Activated CD8-positive, alpha-beta memory T cell treated with anti-CD3 and anti-CD28 coated beads for 4 hours (primary cell): ENCODE data around the gene NPW.

ENCODE experiments used
- DNase-seq, 2 donors: peaks; one replicate each; pipeline ENCODE4 v3.0.0-alpha.2; 2020; ENCODE audit warnings: low read depth in 2 of 2

NPW gene

DNA sequence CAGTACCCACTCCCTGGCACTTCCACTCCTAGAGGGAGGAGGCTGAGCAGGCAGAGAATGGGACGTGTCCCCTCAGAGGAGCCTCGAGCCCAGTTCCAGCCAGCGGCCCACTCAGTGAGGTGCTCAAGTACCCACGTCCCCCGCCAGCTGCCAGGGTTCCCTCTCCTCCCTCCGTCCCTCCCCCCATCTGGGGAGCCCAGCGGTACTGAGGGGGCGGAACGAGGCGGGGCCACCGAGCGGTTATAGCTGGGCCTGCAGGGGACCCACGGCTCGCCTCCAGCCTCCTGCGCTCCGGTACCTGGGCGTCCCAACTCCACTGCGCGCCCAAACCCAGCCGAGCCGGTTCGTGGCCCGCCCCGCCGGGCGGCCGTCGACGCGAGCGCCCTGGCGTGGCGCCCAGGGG, at the start of gene NPW:
Gene NPW, plus strand, starts transcription at position 268 of the 403 bp plus-strand sequence.
- DNase-seq = no peak

GRCh38 chr16:1971796-1972489, 47.6 kb upstream of the NPW start, which contains the start of gene TBL3:
TSS of gene TBL3 (plus strand) at chr16:1972053. CDS start at chr16:1972165, 112 bp downstream.
- peak; percentile 93 to 95 for DNase-seq

- no peak for DNase-seq
These were observed 47.1 kb upstream of the NPW start for GRCh38 chr16:1972490-1972877.

- DNase-seq = no peak
These were observed 46.0 kb upstream of the NPW start for GRCh38 chr16:1973461-1974156.

- DNase-seq = no peak
These were observed 45.2 kb upstream of the NPW start for GRCh38 chr16:1974157-1975070.

DNA sequence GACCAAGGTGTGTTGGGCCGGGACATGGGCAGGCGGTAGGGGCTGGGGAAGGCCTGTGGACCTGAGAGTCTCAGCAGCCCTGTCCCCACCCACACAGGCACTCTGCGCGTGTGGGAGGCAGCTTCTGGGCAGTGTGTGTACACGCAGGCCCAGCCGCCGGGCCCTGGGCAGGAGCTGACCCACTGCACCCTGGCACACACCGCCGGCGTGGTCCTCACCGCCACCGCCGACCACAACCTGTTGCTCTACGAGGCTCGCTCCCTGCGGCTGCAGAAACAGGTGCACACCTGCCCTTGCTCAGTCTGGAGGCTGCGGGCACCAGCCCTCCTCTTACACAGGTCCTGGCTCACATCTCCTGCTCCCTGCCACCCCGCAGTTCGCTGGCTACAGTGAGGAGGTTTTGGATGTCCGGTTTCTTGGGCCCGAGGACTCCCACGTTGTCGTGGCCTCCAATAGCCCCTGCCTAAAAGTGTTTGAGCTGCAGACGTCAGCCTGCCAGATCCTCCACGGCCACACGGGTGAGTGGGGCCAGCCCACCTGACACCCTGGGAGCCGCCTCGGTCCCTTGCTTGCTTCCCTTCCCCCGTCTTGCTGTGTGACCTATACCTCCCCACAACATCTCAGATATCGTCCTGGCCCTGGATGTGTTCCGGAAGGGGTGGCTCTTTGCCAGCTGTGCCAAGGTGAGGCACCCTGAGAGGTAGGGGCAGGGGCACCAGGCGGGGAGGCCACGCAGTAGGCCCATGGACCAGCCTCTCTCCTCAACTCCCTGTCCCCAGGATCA, 44.0 kb upstream of the NPW start:
- DNase-seq = no peak

- DNase-seq = no peak
These were observed 43.4 kb upstream of the NPW start for GRCh38 chr16:1976216-1976520.

DNA sequence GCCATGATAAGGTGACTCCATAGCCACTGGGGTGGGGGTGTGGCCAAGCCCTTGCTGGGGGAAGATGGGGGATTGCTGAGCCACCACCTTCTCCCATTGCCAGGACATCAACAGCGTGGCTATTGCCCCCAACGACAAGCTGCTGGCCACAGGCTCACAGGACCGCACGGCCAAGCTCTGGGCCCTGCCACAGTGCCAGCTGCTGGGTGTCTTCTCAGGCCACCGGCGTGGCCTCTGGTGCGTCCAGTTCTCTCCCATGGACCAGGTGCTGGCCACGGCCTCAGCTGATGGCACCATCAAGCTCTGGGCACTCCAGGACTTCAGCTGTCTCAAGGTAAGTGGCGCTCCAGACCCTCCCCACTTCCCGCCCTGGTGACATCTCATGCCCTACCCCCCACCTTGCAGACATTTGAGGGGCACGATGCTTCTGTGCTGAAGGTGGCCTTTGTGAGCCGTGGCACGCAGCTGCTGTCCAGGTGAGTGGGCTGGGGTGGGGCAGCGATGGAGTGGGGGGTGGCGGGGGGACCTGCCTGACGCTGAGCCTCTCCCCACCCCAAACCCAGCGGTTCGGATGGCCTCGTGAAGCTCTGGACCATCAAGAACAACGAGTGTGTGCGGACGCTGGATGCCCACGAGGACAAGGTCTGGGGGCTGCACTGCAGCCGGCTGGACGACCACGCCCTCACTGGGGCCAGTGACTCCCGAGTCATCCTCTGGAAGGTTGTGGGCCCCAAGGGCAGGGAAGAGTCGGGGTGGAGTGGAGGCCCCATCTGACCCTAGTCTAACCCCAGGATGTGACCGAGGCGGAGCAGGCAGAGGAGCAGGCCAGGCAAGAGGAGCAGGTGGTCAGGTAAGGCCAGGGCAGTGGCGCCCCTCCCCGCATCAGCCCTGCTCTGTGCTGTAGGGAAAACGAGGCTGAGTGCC, 42.4 kb upstream of the NPW start:
- no peak for DNase-seq

DNA sequence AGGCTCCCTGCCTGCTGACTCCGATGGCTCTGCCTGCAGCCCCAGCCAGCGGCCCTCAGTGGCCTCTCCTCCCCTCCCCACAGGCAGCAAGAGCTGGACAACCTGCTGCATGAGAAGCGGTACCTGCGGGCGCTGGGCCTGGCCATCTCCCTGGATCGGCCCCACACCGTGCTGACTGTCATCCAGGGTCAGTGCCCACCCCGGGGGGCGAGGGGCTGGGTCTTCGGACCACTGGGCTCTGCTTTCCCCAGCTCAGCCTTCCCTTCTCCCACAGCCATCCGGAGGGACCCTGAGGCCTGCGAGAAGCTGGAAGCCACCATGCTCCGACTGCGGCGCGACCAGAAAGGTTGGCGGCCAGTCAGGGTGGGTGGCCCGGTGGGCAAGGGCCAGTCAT, 41.7 kb upstream of the NPW start:
- no peak for DNase-seq

- DNase-seq = no peak
These were observed 41.0 kb upstream of the NPW start for GRCh38 chr16:1978476-1979120.

GRCh38 chr16:1979271-1980029, 40.1 kb upstream of the NPW start:
- DNase-seq = no peak

DNA sequence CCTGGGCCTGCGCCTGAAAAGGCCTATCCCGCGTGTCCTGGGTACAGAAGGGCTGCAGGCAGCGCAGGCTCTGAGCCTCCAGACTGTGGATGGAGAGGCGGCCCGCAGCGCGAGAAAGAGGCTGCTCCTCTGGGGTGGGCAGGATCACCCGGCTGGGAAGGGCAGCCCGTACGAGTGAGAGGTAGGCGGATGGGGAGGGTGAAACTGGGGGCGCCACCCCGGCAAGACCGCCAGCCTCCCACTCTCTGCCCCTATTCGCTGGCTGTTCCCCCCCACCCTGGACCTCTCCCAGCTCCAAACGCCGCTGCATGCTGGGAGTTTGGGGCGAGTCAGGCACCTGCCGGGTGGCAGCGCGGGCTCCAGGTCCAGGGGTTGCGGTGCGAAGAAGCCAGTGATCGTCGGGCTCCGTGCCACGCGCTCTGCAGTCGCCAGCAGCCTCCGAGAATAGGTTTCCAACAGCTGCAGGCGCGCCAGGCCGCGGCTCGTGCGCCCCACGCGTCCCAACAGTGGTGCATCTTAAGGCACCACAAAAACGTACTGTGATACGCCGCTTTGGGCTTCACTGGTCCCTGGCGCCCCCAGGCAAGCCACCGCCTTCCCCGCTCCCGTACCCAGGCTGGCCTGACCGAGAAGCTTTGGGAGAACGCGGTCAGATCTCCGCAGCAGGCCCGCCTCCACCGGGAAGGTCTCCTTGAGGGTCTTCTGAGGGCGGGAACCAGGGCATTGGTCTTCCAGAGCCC, 39.4 kb upstream of the NPW start:
- DNase-seq = no peak

- DNase-seq = no peak
These were observed 38.9 kb upstream of the NPW start for GRCh38 chr16:1980770-1981087.

DNA sequence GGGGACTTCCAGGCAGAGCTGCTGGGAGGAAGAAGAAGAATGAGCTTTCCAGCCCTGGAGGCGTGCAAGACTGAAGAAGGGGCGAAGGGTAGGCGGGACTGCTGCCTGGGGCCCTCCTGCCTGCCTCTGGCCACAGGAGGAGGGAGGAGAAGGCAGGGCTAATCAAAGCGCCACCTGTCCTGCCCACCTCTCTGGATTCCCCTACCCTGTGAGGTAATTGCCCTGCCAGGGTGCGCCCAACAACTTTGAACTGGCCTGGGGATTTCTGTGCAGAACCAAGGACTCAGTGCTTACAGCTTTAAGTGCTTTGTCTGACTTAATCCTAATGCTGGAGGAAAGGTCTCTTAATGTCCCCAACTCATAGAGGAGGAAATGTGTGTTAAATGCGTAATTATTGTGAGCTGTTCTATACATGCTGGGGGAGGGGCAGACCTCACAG, 38.2 kb upstream of the NPW start, which contains the start of gene NOXO1:
Gene NOXO1, minus strand, starts transcription at position 72 of the 439 bp plus-strand sequence. CDS start 290 bp downstream, outside the sequence.
- DNase-seq = no peak

DNA sequence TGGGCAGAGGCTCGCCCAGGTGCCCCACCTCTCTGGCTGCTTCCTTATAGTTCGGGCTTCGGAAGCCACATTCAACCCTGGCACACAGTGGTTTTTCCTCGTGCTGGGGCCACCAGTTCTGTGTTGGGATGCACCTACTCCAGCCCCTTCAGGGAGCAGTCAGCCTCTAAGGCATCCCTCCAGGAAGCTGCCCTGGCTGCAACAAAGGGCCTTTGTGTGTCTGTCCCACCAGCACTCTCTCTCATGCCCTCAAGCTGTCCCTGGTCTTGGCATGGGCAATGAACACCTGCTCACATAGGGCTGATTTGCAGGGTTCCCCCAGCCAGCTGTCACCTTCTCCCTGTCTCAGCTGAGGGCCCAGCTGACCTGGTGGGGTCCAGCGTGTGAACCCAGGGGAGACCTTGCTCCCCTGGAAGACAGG, 37.6 kb upstream of the NPW start:
- no peak for DNase-seq

- no peak for DNase-seq
These were observed 36.5 kb upstream of the NPW start for GRCh38 chr16:1982991-1983543.

DNA sequence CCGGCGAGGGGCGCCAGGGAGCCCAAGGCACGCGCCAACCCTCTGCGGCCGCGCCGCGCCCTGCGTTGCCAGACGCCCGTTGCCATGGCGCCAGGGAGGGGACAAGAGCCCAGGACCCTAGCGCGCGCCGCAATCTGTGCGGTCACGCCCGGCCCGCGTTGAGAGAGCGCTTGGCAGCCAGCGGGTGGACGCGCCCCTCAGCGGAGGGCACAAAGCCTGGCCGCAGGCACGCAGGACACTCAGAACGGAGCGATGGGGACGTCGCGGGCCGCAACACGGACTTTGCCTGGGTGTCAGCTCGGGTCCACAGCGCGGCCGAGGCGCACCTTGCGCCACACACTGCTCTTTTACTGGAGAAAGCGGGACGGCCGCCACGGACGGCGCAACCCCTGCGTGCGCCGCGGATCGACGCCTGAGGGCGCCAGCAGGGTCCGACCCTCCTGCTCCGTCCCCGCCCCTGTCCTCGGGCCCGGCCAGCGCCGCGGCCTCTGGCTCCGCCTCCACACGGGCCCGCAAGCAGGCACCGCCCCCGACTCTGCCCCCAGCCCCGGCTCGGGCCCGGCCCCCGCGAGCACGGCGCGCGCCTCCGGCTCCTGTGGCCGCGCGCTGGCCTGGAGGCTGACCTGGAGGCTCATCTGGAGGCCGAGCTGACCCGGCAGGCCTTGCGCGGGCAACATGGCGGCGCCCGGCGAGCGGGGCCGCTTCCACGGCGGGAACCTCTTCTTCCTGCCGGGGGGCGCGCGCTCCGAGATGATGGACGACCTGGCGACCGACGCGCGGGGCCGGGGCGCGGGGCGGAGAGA, 35.8 kb upstream of the NPW start, which contains the start of gene GFER:
Gene GFER, plus strand, starts transcription at position 650 of the 803 bp plus-strand sequence. Its CDS starts 26 bp downstream, at position 676.
- DNase-seq = no peak
